ENCODE measurements around the gene NEDD4. TPM values are rescaled to one million over a fixed set of nuclear protein-coding genes. Genes with fewer than 3 reads are reported as not detected.
"Not testable (repeated sequence)": the region's sequence is repeated elsewhere in the genome, so short reads cannot be mapped to it uniquely, and the experiment has no call there.

NEDD4 gene
- total RNA-seq, 1 experiment from 2014 or later: 18.8 TPM

DNA sequence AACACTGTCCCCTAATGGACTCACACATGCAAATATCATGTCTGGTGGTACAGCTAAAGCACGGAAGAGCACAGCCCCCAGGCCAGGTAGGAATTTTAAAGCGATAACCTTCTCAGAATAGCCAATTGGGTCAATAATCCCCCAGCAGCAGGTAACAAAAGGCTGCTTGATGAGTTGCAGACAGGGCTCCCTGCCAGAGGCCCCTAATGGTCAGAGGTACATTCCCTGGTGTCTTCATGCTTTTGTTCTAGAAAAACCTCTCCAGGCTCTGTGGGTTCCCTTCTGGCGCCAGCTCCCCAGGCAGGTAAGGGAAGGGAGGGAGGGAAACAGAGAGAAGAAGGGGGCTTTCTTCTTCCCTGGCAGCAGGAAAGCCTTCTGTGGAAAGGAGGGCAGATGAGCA lies 207.1 kb downstream of the NEDD4 start:
- POLR2A ChIA-PET: no interaction called here
- TF ChIP-seq TCF7L2 (IDR thresholded peaks at IDR 0.05; ENCODE audit: low read depth, low read length) (no peak), SIN3A (IDR thresholded peaks at IDR 0.05; ENCODE audit: borderline replicate concordance, insufficient read depth, low read depth, low read length) (no peak), POLR2AphosphoS5 (IDR thresholded peaks at IDR 0.05; ENCODE audit: low read depth, low read length) (no peak)
- TF ChIP-seq, protein P1, sequence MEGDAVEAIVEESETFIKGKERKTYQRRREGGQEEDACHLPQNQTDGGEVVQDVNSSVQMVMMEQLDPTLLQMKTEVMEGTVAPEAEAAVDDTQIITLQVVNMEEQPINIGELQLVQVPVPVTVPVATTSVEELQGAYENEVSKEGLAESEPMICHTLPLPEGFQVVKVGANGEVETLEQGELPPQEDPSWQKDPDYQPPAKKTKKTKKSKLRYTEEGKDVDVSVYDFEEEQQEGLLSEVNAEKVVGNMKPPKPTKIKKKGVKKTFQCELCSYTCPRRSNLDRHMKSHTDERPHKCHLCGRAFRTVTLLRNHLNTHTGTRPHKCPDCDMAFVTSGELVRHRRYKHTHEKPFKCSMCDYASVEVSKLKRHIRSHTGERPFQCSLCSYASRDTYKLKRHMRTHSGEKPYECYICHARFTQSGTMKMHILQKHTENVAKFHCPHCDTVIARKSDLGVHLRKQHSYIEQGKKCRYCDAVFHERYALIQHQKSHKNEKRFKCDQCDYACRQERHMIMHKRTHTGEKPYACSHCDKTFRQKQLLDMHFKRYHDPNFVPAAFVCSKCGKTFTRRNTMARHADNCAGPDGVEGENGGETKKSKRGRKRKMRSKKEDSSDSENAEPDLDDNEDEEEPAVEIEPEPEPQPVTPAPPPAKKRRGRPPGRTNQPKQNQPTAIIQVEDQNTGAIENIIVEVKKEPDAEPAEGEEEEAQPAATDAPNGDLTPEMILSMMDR (IDR thresholded peaks at IDR 0.05): no peak
- TF ChIP-seq, protein P2, sequence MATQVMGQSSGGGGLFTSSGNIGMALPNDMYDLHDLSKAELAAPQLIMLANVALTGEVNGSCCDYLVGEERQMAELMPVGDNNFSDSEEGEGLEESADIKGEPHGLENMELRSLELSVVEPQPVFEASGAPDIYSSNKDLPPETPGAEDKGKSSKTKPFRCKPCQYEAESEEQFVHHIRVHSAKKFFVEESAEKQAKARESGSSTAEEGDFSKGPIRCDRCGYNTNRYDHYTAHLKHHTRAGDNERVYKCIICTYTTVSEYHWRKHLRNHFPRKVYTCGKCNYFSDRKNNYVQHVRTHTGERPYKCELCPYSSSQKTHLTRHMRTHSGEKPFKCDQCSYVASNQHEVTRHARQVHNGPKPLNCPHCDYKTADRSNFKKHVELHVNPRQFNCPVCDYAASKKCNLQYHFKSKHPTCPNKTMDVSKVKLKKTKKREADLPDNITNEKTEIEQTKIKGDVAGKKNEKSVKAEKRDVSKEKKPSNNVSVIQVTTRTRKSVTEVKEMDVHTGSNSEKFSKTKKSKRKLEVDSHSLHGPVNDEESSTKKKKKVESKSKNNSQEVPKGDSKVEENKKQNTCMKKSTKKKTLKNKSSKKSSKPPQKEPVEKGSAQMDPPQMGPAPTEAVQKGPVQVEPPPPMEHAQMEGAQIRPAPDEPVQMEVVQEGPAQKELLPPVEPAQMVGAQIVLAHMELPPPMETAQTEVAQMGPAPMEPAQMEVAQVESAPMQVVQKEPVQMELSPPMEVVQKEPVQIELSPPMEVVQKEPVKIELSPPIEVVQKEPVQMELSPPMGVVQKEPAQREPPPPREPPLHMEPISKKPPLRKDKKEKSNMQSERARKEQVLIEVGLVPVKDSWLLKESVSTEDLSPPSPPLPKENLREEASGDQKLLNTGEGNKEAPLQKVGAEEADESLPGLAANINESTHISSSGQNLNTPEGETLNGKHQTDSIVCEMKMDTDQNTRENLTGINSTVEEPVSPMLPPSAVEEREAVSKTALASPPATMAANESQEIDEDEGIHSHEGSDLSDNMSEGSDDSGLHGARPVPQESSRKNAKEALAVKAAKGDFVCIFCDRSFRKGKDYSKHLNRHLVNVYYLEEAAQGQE (IDR thresholded peaks at IDR 0.05; ENCODE audit: insufficient read depth in 1 of 2, low read depth in 2 of 2, low read length in 1 of 2): no peak
- Histone ChIP-seq H3K4me1 (ENCODE audit: control insufficient read depth, insufficient read depth, low read length) (no peaks in the 10 kb centered on the region), H3K27ac (ENCODE audit: low read length) (no peak overlapping the region), H3K9me3 (ENCODE audit: control insufficient read depth, insufficient read depth, low read depth, low read length) (no peaks in the 10 kb centered on the region), H3K36me3 (ENCODE audit: control insufficient read depth, insufficient read depth, low read length) (no peaks in the 10 kb centered on the region), H3K27me3 (ENCODE audit: control insufficient read depth, insufficient read depth, low read length) (no peaks in the 10 kb centered on the region), H3K4me3 (ENCODE audit: low read depth in 2 of 2, low read length in 2 of 2) (no peak overlapping the region)
- ATAC-seq (no peak), DNase-seq (ENCODE audit: low read depth, low spot score) (no peak)
- BruUV-seq (replicated peaks): no TSS peak
- intact Hi-C loops (cut with micrococcal nuclease; ENCODE audit: unreplicated experiment): no loop called here
- in situ Hi-C loops (cut with HindIII; ENCODE audit: low pct_unique_long_range_greater_than_20kb, low sequenced_read_pairs): no loop called here
- CTCF ChIA-PET: interaction anchor here (0.6 kb wide), 1 partner anchor 378 kb away, joined by 6 read pairs; the partner anchor contains the start of genes CCPG1 and PIERCE2

DNA sequence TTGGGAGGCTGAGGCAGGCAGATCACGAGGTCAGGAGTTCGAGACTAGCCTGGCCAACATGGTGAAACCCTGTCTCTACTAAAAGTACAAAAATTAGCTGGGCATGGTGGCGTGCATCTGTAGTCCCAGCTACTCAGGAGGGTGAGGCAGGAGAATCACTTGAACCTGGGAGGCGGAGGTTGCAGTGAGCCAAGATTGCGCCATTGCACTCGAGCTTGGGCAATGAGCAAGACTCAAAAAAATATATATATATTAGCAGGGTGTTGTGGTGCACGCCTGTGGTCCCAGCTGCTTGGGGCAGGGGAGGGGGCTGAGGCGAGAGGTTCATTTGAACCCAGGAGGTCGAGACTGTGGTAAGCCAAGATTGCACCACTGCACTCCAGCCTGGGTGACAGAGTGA lies 207.8 kb downstream of the NEDD4 start:
- H3K27ac ChIP-seq (ENCODE audit: low read length); H3K9me3 ChIP-seq (ENCODE audit: control insufficient read depth, insufficient read depth, low read depth, low read length); H3K36me3 ChIP-seq (ENCODE audit: control insufficient read depth, insufficient read depth, low read length); H3K4me1 ChIP-seq (ENCODE audit: control insufficient read depth, insufficient read depth, low read length); in situ Hi-C loops (cut with HindIII; ENCODE audit: low pct_unique_long_range_greater_than_20kb, low sequenced_read_pairs); ATAC-seq; intact Hi-C loops (cut with micrococcal nuclease; ENCODE audit: unreplicated experiment); POLR2A ChIA-PET; CTCF ChIA-PET; BruUV-seq (replicated peaks); DNase-seq (ENCODE audit: low read depth, low spot score); H3K4me3 ChIP-seq (ENCODE audit: low read depth in 2 of 2, low read length in 2 of 2); H3K27me3 ChIP-seq (ENCODE audit: control insufficient read depth, insufficient read depth, low read length): not testable (repeated sequence)

DNA sequence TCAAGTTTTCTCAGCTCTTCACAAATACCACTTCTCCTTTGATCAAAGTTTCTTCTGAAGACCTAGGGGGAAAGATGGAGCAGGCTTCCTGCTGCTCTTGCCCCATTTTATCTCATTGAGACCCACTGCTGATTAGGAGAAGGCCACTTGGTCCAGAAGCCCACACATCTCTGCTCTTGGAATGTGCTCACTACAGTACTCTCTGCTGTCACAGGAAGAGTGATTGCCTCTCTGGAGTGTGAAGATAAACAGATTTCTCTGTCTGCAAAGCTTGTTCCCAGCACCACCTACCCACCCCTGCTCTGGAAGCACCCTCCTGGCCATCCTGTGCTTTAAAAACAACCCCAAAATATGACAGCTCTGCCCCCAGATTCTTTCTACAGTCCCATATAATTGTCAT lies 209.1 kb downstream of the NEDD4 start:
- no peaks in the 10 kb centered on the region for H3K36me3 ChIP-seq (ENCODE audit: control insufficient read depth, insufficient read depth, low read length)
- no TSS peak for BruUV-seq (replicated peaks)
- CTCF ChIA-PET: no interaction called here
- H3K4me1 ChIP-seq (ENCODE audit: control insufficient read depth, insufficient read depth, low read length): no peaks in the 10 kb centered on the region
- no peak overlapping the region for H3K4me3 ChIP-seq (ENCODE audit: low read depth in 2 of 2, low read length in 2 of 2)
- POLR2A ChIA-PET: interaction anchor here (0.6 kb wide), 1 partner anchor 15 kb away, joined by 4 read pairs; no protein-coding TSS in a partner anchor
- no peak overlapping the region for H3K27ac ChIP-seq (ENCODE audit: low read length)
- intact Hi-C loops (cut with micrococcal nuclease; ENCODE audit: unreplicated experiment): no loop called here
- TF ChIP-seq, protein P1 (IDR thresholded peaks at IDR 0.05): no peak
- no peak for TF ChIP-seq POLR2AphosphoS5 (IDR thresholded peaks at IDR 0.05; ENCODE audit: low read depth, low read length)
- TF ChIP-seq TCF7L2 (IDR thresholded peaks at IDR 0.05; ENCODE audit: low read depth, low read length): no peak
- TF ChIP-seq, protein P2 (IDR thresholded peaks at IDR 0.05; ENCODE audit: insufficient read depth in 1 of 2, low read depth in 2 of 2, low read length in 1 of 2): no peak
- no peak for TF ChIP-seq SIN3A (IDR thresholded peaks at IDR 0.05; ENCODE audit: borderline replicate concordance, insufficient read depth, low read depth, low read length)
- in situ Hi-C loops (cut with HindIII; ENCODE audit: low pct_unique_long_range_greater_than_20kb, low sequenced_read_pairs): no loop called here
- no peaks in the 10 kb centered on the region for H3K27me3 ChIP-seq (ENCODE audit: control insufficient read depth, insufficient read depth, low read length)
- no peaks in the 10 kb centered on the region for H3K9me3 ChIP-seq (ENCODE audit: control insufficient read depth, insufficient read depth, low read depth, low read length)
- ATAC-seq (no peak), DNase-seq (ENCODE audit: low read depth, low spot score) (no peak)

Measured in Panc1 (cell line).